ENCODE results near the gene PRR5L.

DNA sequence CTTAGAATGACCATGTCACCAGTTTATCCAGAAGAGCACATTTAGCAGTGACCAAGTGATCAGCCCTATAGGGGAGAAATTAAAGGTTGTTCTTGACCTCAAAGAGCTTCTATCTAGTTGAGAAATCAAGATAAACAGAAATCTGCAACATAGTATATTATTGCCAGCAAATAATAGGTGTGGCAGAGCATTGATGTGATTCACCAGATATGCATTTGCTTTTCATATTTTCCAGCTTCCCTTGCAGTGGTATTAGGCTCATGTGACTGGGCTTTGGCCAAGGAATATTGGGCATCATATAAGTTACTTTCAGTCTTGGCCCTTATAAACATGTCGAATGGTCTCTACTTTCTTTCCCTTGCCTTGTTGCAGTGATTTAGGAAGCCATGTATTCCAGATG is 41.4 kb upstream of the PRR5L start:
- no peak for TF ChIP-seq POLR2AphosphoS5 (IDR thresholded peaks at IDR 0.05; ENCODE audit: low read depth, low read length)
- TF ChIP-seq POLR2A (IDR thresholded peaks at IDR 0.05; ENCODE audit: low read depth, low read length): no peak
- no peak for TF ChIP-seq POU2F2 (IDR thresholded peaks at IDR 0.05; ENCODE audit: low read depth, low read length)
- no peak for TF ChIP-seq TAF1 (IDR thresholded peaks at IDR 0.05; ENCODE audit: low read depth, low read length)
- TF ChIP-seq SPI1 (IDR thresholded peaks at IDR 0.05; ENCODE audit: low read depth, low read length): no peak

Measured in GM12891 (cell line).